Measurements from ENCODE around the gene PDSS2. TPM values are rescaled to one million over a fixed set of nuclear protein-coding genes. Genes with fewer than 3 reads are reported as not detected.

Gene PDSS2
- total and polyA plus RNA-seq, 7 donors, result 9.4 to 18.5 (median 11.1) TPM

DNA sequence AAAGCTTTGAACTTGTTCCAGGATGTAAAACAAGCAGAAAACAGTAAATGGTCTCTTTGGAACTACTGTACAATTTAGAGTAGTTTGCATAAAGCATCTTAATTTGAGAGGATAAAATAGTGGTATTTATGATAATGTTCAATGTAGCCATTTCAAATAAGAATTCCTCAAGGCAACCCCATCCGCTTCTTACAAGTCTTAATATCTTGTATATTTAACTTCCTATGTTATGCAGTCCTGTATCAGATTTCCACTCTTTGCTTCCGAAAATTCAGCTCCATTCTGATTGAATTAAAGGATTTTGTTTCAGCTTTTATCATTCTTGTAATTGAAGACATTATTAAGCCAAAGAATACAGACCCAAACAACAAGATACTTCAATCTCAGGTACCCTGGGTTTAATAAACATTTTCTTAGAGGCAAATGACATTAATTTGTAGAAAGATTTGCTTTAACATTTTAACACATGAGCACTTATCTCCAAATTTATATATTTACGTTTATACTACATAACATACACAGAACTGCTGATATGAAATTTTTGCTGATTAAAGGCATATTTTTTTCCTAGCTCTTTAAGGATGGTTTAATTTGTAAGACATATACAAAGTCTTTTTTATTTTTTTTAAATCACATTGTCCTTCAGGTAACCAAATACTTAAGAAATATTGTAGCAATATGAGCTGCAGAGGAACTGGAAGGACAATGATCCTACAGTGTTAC is 213.0 kb downstream of the PDSS2 start:
- intact Hi-C loops (cut with DNase I), result no loop called here
- Histone ChIP-seq H3K4me1 (no peaks in the 10 kb centered on the region), H3K27ac (no peak overlapping the region)

DNA sequence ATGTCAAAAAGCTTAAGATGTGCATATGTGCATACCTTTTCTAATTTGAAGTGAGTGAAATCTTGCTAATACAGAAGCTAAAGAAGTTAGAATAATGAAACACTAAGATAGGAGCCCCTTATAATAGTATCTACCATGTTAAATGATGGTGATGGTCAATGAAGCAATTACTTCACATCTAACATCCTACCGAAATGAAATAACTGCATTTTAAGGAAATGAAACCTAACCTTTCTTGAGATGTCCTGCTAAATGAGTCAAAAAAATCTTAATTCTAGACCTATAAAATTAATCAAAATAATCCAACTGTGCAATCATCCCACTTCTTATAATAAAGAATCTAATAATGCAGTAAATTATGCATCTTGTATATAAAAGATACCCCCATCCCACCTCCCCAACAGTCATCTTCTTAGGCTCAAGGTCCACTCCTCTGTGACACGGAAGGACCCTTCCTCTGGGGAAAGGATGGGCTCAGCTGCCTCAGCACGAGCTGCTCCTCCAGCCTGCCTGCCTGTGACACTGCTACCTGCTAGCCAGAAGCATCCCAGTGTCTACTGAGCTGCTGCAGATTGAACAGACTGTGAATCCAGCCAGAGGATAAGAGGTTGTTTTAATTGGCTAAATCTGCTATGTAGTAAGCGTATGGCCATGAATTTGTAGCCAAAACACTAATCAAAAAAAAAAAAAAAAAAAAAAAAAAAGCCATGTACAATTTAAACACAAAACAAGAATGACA is 214.5 kb downstream of the PDSS2 start:
- no peak for DNase-seq
- Histone ChIP-seq H3K27me3 (no peaks in the 10 kb centered on the region), H3K4me1 (no peaks in the 10 kb centered on the region), H3K27ac (no peak overlapping the region), H3K36me3 (no peaks in the 10 kb centered on the region), H3K4me3 (no peak overlapping the region), H3K9me3 (no peaks in the 10 kb centered on the region)
- TF ChIP-seq EP300 (IDR thresholded peaks at IDR 0.05), result no peak
- TF ChIP-seq POLR2AphosphoS5 (IDR thresholded peaks at IDR 0.05), result no peak
- TF ChIP-seq, protein P1, sequence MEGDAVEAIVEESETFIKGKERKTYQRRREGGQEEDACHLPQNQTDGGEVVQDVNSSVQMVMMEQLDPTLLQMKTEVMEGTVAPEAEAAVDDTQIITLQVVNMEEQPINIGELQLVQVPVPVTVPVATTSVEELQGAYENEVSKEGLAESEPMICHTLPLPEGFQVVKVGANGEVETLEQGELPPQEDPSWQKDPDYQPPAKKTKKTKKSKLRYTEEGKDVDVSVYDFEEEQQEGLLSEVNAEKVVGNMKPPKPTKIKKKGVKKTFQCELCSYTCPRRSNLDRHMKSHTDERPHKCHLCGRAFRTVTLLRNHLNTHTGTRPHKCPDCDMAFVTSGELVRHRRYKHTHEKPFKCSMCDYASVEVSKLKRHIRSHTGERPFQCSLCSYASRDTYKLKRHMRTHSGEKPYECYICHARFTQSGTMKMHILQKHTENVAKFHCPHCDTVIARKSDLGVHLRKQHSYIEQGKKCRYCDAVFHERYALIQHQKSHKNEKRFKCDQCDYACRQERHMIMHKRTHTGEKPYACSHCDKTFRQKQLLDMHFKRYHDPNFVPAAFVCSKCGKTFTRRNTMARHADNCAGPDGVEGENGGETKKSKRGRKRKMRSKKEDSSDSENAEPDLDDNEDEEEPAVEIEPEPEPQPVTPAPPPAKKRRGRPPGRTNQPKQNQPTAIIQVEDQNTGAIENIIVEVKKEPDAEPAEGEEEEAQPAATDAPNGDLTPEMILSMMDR (IDR thresholded peaks at IDR 0.05), result no peak
- no peak for TF ChIP-seq POLR2A (IDR thresholded peaks at IDR 0.05)
- 51 to 74% methylated on average over 4 of the region's 4 CpGs for WGBS, 2 donors
- intact Hi-C loops (cut with DNase I), result no loop called here

More for the DNA sequence above, 213.0 kb downstream of the PDSS2 start:
- 91 to 96% methylated on average over 3 of the region's 3 CpGs for WGBS, 2 donors
- TF ChIP-seq EP300 (IDR thresholded peaks at IDR 0.05), result no peak
- no peak for TF ChIP-seq POLR2A (IDR thresholded peaks at IDR 0.05)
- TF ChIP-seq, protein P1 (IDR thresholded peaks at IDR 0.05), result no peak
- TF ChIP-seq POLR2AphosphoS5 (IDR thresholded peaks at IDR 0.05), result no peak
- Histone ChIP-seq H3K27me3 (no peaks in the 10 kb centered on the region), H3K36me3 (no peaks in the 10 kb centered on the region), H3K9me3 (no peaks in the 10 kb centered on the region), H3K4me3 (no peak overlapping the region)
- no peak for DNase-seq

DNA sequence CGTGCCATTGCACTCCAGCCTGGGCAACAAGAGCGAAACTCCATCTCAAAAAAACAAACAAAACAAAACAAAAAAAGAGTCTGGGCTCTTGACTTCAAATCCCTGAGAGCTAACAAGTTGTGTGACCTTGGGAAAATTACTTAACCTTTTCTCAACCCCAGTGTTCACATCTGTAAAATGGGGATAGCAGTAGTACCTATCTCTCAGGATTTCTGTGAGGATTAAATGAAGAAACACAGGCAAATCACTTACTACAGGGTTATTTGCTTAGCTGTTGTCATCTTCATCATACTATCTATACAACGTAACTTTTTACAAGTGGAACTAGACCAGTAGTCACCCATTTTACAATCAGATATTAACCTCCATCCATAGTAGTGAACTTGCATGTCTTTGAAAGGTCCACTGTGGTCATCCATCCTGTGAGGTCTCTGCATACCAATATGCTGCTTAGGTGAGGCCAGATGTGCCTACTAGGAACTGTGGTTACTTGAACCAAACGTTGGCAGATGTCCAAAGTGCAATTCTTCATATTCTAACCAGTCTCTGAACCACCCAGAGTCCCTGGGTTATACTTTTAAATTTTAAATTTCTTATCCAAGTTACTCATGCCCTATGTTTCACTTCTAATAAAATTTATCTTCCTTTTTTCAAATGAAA is 215.2 kb downstream of the PDSS2 start:
- Histone ChIP-seq H3K27ac (no peak overlapping the region), H3K27me3 (no peaks in the 10 kb centered on the region), H3K4me3 (no peak overlapping the region), H3K9me3 (no peaks in the 10 kb centered on the region), H3K36me3 (no peaks in the 10 kb centered on the region), H3K4me1 (no peaks in the 10 kb centered on the region)
- 79 to 89% methylated on average over 4 of the region's 4 CpGs for WGBS, 2 donors
- intact Hi-C loops (cut with DNase I), result no loop called here
- TF ChIP-seq POLR2A (IDR thresholded peaks at IDR 0.05), result no peak
- TF ChIP-seq POLR2AphosphoS5 (IDR thresholded peaks at IDR 0.05), result no peak
- TF ChIP-seq, protein P1 (IDR thresholded peaks at IDR 0.05), result no peak
- no peak for TF ChIP-seq EP300 (IDR thresholded peaks at IDR 0.05)
- no peak for DNase-seq

DNA sequence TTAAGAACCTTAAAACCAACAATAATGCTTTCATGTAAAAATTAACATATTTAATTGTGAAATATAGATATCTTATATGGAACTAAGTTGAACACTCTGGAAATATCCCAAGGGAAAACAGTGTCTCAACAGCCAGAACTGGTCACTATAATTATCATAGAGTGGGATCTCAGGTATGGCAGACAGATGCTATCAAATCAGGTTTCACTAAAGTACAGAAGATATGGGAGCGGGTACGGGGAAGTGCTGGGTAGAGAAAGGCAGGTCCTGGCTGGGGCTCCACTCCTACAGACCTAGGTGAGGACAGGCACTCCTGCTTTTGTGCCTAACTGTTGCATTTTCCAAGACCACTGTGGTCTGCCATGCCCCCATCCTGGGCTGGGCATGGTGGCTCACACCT is 215.9 kb downstream of the PDSS2 start:
- 98 to 100% methylated on average over 2 of the region's 2 CpGs for WGBS, 2 donors
- no peaks in the 10 kb centered on the region for H3K4me1 ChIP-seq
- DNase-seq, result no peak
- H3K9me3 ChIP-seq, result no peaks in the 10 kb centered on the region
- TF ChIP-seq POLR2AphosphoS5 (IDR thresholded peaks at IDR 0.05) (no peak), POLR2A (IDR thresholded peaks at IDR 0.05) (no peak), EP300 (IDR thresholded peaks at IDR 0.05) (no peak)
- TF ChIP-seq, protein P1 (IDR thresholded peaks at IDR 0.05), result no peak
- no peak overlapping the region for H3K27ac ChIP-seq
- no peaks in the 10 kb centered on the region for H3K27me3 ChIP-seq
- H3K4me3 ChIP-seq, result no peak overlapping the region
- H3K36me3 ChIP-seq, result no peaks in the 10 kb centered on the region
- intact Hi-C loops (cut with DNase I), result no loop called here
